ENCODE measurements around the gene MGMT. TPM values are rescaled to one million over a fixed set of nuclear protein-coding genes. Genes with fewer than 3 reads are reported as not detected.
"Not testable (repeated sequence)": the region's sequence is repeated elsewhere in the genome, so short reads cannot be mapped to it uniquely, and the experiment has no call there.

MGMT gene
- 5.7 TPM for total RNA-seq

- FAIRE-seq (no peak), DNase-seq (ENCODE audit: low spot score in 2 of 2) (peak; percentile 97 to 98)
Observed at GRCh38 chr10:129466703-129467358, at the start of gene MGMT. TSS of gene MGMT (plus strand) at chr10:129467241.

DNA sequence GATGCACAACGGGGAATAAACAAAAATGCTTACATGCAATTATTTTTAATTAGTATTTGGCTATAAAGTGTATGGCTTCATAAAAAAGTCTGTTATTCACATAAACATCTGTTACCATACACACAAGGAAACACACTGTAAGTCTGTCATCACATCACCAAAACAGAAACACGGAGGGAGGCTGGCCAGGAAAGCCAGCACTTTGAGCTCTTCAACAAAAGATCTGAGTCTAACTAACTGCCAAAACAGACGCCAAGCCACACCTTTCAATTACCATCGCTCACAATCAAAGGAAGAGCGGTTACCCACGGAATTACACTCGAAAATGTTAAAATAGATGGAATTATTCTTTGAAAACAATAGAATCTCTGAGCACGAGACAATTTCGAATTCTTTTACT is 49.2 kb upstream of the MGMT start:
- FAIRE-seq (no peak), DNase-seq (ENCODE audit: low spot score in 2 of 2) (no peak)

DNA sequence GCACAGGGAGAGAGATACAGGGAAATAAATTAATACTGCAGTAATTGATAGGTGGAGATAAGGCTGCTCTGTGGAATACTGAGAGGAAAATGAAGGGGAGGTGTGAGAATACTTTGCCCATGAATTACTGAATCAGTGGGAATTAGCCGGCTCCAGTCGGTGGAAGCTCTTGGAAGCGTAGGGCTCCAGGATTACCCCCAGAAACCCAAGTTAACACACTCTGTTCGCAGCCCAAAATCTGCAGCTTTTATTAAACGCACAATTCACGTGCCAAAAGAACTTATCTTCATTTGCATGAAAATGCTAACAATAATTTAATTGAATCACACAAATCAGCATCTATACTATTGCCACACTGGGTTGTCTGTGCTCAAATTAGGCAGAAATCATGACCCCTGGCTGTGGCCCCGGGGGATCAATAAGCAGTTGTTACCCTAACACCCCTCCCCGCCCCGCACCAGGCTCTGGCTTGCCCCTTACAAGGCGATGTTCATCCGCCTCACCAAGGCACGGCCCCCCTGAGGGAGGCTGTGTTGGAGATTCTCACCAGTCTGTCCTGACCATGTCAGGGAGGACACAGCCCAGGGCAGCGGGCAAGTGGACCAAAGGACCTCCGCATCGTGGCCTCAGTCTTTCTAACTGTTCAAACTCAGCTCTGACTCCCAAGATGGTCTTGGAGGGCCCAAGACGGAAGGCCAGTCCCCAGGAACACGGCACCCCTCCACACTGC is 48.4 kb upstream of the MGMT start:
- DNase-seq (ENCODE audit: low spot score in 2 of 2) = no peak
- FAIRE-seq = no peak

GRCh38 chr10:129419397-129419796 is 47.6 kb upstream of the MGMT start:
- no peak for DNase-seq (ENCODE audit: low spot score in 2 of 2)
- no peak for FAIRE-seq

- no peak for FAIRE-seq
- DNase-seq (ENCODE audit: low spot score in 2 of 2) = no peak
Observed at GRCh38 chr10:129421399-129422010, 45.5 kb upstream of the MGMT start.

- no peak for FAIRE-seq
Observed at GRCh38 chr10:129424978-129425377, 42.1 kb upstream of the MGMT start.

DNA sequence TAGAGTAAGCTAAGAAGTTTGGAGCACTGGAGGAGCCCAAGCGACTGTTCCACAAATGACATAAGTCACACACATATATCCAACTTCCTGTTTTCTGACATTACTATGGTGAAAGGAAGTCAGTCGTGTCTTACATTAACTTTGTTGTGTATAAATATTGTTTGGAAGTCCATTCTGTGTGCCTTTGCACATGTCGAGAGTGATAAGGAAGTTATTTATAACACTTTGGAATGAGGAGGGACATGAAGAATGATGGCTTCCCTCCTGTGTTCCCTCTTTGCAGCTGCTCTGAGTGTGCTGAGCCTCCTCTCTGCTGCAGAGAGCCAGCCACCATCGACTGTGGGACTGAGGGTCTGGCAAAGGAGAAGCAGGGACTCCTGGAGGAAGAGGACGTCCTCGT is 40.4 kb upstream of the MGMT start:
- no peak for FAIRE-seq
- DNase-seq (ENCODE audit: low spot score in 2 of 2) = no peak

More at GRCh38 chr10:129424978-129425377, 42.1 kb upstream of the MGMT start:
- DNase-seq (ENCODE audit: low spot score in 2 of 2) = no peak

- FAIRE-seq (no peak), DNase-seq (ENCODE audit: low spot score in 2 of 2) (no peak)
Observed at GRCh38 chr10:129433266-129433665, 33.8 kb upstream of the MGMT start.

GRCh38 chr10:129435724-129436123 is 31.3 kb upstream of the MGMT start:
- FAIRE-seq; DNase-seq (ENCODE audit: low spot score in 2 of 2): not testable (repeated sequence)

GRCh38 chr10:129438024-129438423 is 29.0 kb upstream of the MGMT start:
- FAIRE-seq = no peak
- no peak for DNase-seq (ENCODE audit: low spot score in 2 of 2)

DNA sequence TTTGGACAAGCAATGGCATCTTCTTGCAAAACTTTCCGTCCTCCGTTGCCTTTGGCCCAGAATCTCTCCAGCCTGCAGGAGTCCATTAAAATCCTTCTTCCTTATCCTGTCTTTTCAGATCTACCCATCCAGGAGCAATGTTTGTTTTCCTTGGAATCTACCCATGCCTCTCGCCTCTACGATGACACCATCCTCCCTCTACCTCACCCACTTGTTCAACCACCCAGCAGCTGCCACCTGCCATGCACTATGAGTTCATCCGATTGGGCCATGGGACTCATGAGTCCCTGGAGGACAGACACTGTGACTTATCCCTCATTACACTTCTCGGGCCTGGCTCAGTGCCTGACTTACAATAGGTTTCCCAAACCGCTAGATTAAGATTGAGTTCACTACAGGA is 26.8 kb upstream of the MGMT start:
- FAIRE-seq (no peak), DNase-seq (ENCODE audit: low spot score in 2 of 2) (no peak)

DNA sequence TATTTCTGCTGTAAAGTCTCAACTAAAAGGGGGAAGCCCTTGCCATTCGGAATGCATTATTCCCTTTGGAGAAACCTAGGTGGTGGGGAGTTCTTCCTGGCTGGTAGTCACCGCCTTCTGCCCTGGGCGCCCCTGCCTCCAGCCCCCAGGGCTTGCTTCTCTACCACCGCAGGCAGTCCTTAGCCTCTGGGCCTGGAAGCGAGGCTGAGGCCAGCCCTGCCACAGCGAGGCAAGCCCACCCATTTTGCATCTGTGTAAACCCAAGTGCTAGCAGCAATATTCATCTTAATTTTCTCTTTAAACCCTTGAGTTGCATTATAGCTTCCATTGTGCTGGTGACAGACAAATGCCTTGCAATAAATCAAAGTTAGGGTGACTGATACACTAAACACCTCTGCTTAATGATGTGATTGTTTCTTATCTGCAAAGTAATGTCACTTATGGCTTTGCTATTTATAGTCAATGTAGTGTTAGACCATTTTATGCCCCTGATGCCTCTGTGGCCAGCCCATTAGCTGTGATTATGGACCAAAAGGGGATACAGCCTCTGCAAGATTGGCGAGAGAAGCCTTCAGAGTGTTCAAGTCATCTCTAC is 26.2 kb upstream of the MGMT start:
- FAIRE-seq = no peak

DNA sequence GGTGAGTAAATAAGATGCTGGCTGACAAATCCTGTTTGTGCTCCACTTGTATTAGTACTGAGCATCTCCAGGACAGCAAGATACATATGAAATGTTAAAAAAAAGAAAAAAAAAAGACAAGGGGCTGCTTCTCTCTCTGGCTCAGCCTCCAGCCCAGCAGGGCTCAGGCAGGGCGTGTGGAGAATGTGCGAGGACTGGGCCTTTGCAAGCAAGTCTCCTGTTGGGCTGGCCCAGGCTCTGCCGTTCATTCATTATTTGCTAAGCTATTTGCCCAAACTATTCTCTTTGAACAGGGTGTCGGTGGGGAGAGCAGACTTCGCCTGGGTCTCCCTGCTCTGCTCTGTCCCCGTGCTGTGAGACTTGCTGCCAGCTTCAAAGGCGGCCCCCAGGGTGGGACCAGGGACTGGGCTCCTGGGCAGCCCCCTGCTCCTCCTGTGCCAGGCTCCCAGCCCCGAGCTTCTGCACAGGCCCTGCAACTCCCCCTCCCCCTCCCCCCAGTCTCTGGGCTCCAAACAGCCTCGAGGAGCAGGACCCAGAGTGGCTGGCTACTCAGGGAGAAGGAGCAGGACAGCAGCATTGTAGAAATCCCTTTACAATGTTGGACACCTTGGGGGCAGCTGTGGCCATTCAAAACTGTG is 25.6 kb upstream of the MGMT start:
- no peak for DNase-seq (ENCODE audit: low spot score in 2 of 2)
- no peak for FAIRE-seq

More for the DNA sequence above, 26.2 kb upstream of the MGMT start:
- no peak for DNase-seq (ENCODE audit: low spot score in 2 of 2)

DNA sequence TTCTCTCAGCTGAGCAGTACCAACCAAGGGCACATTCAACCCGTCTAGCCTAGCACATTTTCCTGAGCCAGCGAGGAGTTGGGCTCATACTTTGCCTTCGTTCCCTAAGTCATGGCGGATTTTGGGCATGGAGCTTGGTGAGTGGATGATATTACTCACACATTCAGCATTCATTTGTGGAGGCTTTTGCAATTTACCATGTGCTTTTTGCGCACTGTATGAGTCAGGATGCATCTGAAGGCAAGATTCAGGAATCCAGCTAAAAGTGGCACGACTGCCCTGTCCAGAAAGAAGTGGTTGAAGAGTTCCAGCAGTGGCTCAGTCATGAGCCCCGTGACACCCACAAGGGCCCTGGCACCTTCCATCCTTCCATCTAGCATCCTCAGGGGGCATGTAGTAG is 24.2 kb upstream of the MGMT start:
- FAIRE-seq (no peak), DNase-seq (ENCODE audit: low spot score in 2 of 2) (no peak)

- no peak for FAIRE-seq
- no peak for DNase-seq (ENCODE audit: low spot score in 2 of 2)
Observed at GRCh38 chr10:129444359-129444758, 22.7 kb upstream of the MGMT start.

DNA sequence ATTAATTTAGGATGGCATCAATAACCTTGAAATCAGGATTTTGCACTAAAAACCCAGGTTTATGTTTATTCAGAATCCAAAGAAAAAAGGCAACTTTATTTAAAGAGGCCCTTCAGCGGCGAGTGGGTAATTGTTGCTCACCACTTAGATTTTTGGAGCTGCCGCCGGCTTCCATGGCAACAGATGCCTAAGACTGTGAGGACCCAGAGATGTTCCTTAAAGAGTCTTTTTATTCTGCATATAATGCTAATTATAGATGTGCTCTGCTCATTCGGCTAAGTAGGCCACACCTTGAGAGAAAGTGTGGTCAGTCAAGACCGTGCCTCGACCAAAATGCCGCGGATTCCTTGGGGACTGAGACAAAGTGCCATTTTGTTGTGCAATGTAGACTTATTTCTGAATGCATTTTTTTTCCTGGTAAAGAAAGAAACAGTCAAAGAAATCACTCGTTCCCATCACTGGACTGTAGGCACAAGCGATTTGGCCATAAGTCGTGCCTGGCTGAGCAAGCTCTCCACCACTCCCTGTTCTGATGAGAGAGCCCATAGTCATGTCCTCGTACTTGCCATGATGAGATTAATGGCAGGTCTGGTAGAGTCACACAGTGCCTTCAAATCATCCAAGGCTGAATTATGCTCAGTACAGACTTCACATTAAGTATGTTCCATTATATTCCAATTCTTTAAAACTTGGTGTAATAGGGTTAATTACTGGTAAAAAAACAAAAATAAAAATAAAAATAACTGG is 21.4 kb upstream of the MGMT start:
- FAIRE-seq = no peak
- DNase-seq (ENCODE audit: low spot score in 2 of 2) = peak in 1 of 2 donors; percentile 34

DNA sequence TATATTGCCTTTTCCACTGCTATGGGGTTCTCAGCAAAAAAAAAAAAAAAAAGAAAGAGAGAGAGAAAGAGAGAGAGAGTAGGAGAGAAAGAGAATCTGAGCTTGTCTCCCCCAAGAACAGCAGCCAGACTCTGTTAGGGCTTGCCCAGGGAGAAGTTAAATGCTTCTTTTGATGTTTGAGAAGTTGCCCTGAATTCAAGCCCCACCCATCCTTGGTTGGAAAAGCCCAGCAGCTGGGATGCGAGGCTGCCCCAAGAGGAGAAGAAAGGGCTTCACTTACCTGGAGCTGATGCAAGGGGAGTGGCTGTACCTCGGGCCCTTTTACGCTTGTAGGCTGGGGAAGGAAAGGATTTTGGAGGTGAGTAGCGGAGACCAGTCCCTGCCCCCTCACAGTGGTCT is 20.9 kb upstream of the MGMT start:
- no peak for FAIRE-seq

GRCh38 chr10:129447486-129447885 is 19.6 kb upstream of the MGMT start:
- FAIRE-seq = no peak
- no peak for DNase-seq (ENCODE audit: low spot score in 2 of 2)

More for the DNA sequence above, 20.9 kb upstream of the MGMT start:
- no peak for DNase-seq (ENCODE audit: low spot score in 2 of 2)

- no peak for FAIRE-seq
- no peak for DNase-seq (ENCODE audit: low spot score in 2 of 2)
Observed at GRCh38 chr10:129448086-129448485, 19.0 kb upstream of the MGMT start.

DNA sequence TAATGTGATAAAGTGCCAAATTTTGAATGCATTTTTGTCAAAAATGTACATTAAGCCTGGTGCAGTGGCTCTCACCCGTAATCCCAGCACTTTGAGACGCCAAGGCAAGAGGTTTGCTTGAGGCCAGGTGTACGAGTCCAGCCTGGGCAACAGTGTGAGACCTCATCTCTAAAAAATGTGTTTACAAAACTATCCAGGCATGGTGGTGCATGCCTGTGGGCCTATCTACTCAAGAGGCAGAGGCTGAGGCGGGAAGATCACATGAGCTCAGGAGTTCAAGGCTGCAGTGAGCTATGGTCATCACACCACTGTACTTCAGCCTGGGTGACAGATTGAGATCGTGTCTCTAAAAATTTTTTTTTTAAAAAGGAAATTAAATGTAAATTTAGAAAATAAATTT is 18.5 kb upstream of the MGMT start:
- no peak for FAIRE-seq
- DNase-seq (ENCODE audit: low spot score in 2 of 2) = no peak
